ENCODE measurements around the gene MINDY4B. TPM values are rescaled to one million over a fixed set of nuclear protein-coding genes. Genes with fewer than 3 reads are reported as not detected.

Gene MINDY4B
- not detected for total RNA-seq
- long read RNA-seq, donor 1: 0 reads
- long read RNA-seq, donor 2: 0 reads

- H3K4me3 ChIP-seq: no peak within 1 kb of the TSS
- DNase-seq (no peak), ATAC-seq (no peak)
- H3K36me3 ChIP-seq (ENCODE audit: low read depth): no peaks in the 10 kb centered on the region
- no peaks in the 10 kb centered on the region for H3K4me1 ChIP-seq (ENCODE audit: low read depth)
- H3K9me3 ChIP-seq: no peaks in the 10 kb centered on the region
- no peak for TF ChIP-seq CTCF (IDR thresholded peaks at IDR 0.05)
- intact Hi-C loops (cut with DNase I, micrococcal nuclease): no loop called here
These were observed at the start of gene MINDY4B for GRCh38 chr3:150905339-150905738. MINDY4B (minus strand) TSS chr3:150905439; CDS start chr3:150905439, 0 bp downstream.

GRCh38 chr3:150951923-150952322 lies 46.7 kb upstream of the MINDY4B start:
- TF ChIP-seq CTCF (IDR thresholded peaks at IDR 0.05): no peak
- intact Hi-C loops (cut with DNase I, micrococcal nuclease): no loop called here
- DNase-seq (no peak), ATAC-seq (no peak)
- Histone ChIP-seq H3K4me3 (no peak overlapping the region), H3K36me3 (ENCODE audit: low read depth) (no peaks in the 10 kb centered on the region), H3K4me1 (ENCODE audit: low read depth) (no peaks in the 10 kb centered on the region), H3K9me3 (no peaks in the 10 kb centered on the region)

- Histone ChIP-seq H3K4me1 (ENCODE audit: low read depth) (no peaks in the 10 kb centered on the region), H3K4me3 (no peak overlapping the region), H3K9me3 (no peaks in the 10 kb centered on the region), H3K36me3 (ENCODE audit: low read depth) (no peaks in the 10 kb centered on the region)
- DNase-seq (no peak), ATAC-seq (no peak)
- intact Hi-C loops (cut with DNase I, micrococcal nuclease): no loop called here
- no peak for TF ChIP-seq CTCF (IDR thresholded peaks at IDR 0.05)
These were observed 40.2 kb upstream of the MINDY4B start for GRCh38 chr3:150945226-150946032.

GRCh38 chr3:150942221-150942620 lies 37.0 kb upstream of the MINDY4B start:
- H3K9me3 ChIP-seq: no peaks in the 10 kb centered on the region
- intact Hi-C loops (cut with DNase I, micrococcal nuclease): no loop called here
- no peaks in the 10 kb centered on the region for H3K4me1 ChIP-seq (ENCODE audit: low read depth)
- H3K36me3 ChIP-seq (ENCODE audit: low read depth): no peaks in the 10 kb centered on the region
- DNase-seq (no peak), ATAC-seq (no peak)
- TF ChIP-seq CTCF (IDR thresholded peaks at IDR 0.05): no peak
- H3K4me3 ChIP-seq: no peak overlapping the region

- intact Hi-C loops (cut with DNase I, micrococcal nuclease): no loop called here
- Histone ChIP-seq H3K36me3 (ENCODE audit: low read depth) (no peaks in the 10 kb centered on the region), H3K4me1 (ENCODE audit: low read depth) (no peaks in the 10 kb centered on the region), H3K4me3 (no peak overlapping the region), H3K9me3 (no peaks in the 10 kb centered on the region)
- no peak for DNase-seq
- ATAC-seq: no peak
- TF ChIP-seq CTCF (IDR thresholded peaks at IDR 0.05): no peak
These were observed 31.5 kb upstream of the MINDY4B start for GRCh38 chr3:150936693-150937092.
